ENCODE data around the gene ZNF213. TPM values are rescaled to one million over a fixed set of nuclear protein-coding genes. Genes with fewer than 3 reads are reported as not detected.

Gene ZNF213
- total and polyA plus RNA-seq, 2 donors from 2014 or later = 5.6 to 12.5 TPM

- peaks cover 0 to 7% (median 3%) of the 10 kb centered on the region in 3 donors for H3K4me1 ChIP-seq (ENCODE audit: control insufficient read depth in 2 of 3, insufficient read depth in 2 of 3, low read depth in 1 of 3, low read length in 3 of 3)
- TF ChIP-seq, protein P1, sequence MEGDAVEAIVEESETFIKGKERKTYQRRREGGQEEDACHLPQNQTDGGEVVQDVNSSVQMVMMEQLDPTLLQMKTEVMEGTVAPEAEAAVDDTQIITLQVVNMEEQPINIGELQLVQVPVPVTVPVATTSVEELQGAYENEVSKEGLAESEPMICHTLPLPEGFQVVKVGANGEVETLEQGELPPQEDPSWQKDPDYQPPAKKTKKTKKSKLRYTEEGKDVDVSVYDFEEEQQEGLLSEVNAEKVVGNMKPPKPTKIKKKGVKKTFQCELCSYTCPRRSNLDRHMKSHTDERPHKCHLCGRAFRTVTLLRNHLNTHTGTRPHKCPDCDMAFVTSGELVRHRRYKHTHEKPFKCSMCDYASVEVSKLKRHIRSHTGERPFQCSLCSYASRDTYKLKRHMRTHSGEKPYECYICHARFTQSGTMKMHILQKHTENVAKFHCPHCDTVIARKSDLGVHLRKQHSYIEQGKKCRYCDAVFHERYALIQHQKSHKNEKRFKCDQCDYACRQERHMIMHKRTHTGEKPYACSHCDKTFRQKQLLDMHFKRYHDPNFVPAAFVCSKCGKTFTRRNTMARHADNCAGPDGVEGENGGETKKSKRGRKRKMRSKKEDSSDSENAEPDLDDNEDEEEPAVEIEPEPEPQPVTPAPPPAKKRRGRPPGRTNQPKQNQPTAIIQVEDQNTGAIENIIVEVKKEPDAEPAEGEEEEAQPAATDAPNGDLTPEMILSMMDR (IDR thresholded peaks at IDR 0.05; ENCODE audit: borderline replicate concordance, extremely low read depth, insufficient read depth) = no peak
- H3K9ac ChIP-seq (ENCODE audit: low read length in 3 of 3) = no peak overlapping the region
- no peak overlapping the region for H3K4me3 ChIP-seq (ENCODE audit: low read length in 3 of 3)
- DNase-seq (peak in 1 of 5 donors; percentile 18), FAIRE-seq (no peak)
- no peak overlapping the region for H3K27ac ChIP-seq (ENCODE audit: low read depth in 2 of 2, low read length in 2 of 2)
- no peaks in the 10 kb centered on the region for H3K9me3 ChIP-seq (ENCODE audit: control insufficient read depth in 2 of 3, insufficient read depth in 1 of 3, low read length in 3 of 3)
- intact Hi-C loops (cut with DNase I) = no loop called here
- H3K36me3 ChIP-seq (ENCODE audit: control insufficient read depth in 2 of 3, insufficient read depth in 3 of 3, low read length in 3 of 3) = no peaks in the 10 kb centered on the region
- peaks cover 8% of the 10 kb centered on the region for H3K27me3 ChIP-seq (ENCODE audit: control insufficient read depth, insufficient read depth, low read length)
Measured at GRCh38 chr16:3155972-3156371, 21.1 kb downstream of the ZNF213 start.

- peak overlapping the region; percentile 15 to 62 (median 30) for H3K9ac ChIP-seq (ENCODE audit: low read length in 3 of 3)
- H3K36me3 ChIP-seq (ENCODE audit: control insufficient read depth in 2 of 3, insufficient read depth in 3 of 3, low read length in 3 of 3) = no peaks in the 10 kb centered on the region
- H3K27me3 ChIP-seq (ENCODE audit: control insufficient read depth, insufficient read depth, low read length) = peaks cover 10% of the 10 kb centered on the region
- peak overlapping the region in 1 of 2 donors; percentile 76 for H3K27ac ChIP-seq (ENCODE audit: low read depth in 2 of 2, low read length in 2 of 2)
- no peaks in the 10 kb centered on the region for H3K9me3 ChIP-seq (ENCODE audit: control insufficient read depth in 2 of 3, insufficient read depth in 1 of 3, low read length in 3 of 3)
- intact Hi-C loops (cut with DNase I) = no loop called here
- TF ChIP-seq, protein P1 (IDR thresholded peaks at IDR 0.05; ENCODE audit: borderline replicate concordance, extremely low read depth, insufficient read depth) = no peak
- peaks cover 0 to 7% (median 1%) of the 10 kb centered on the region in 3 donors for H3K4me1 ChIP-seq (ENCODE audit: control insufficient read depth in 2 of 3, insufficient read depth in 2 of 3, low read depth in 1 of 3, low read length in 3 of 3)
- FAIRE-seq = no peak
- peak; percentile 84 to 87 (median 85) for DNase-seq
- peak overlapping the region; percentile 39 to 73 (median 65) for H3K4me3 ChIP-seq (ENCODE audit: low read length in 3 of 3)
Measured at GRCh38 chr16:3157229-3158025, 22.6 kb downstream of the ZNF213 start.

DNA sequence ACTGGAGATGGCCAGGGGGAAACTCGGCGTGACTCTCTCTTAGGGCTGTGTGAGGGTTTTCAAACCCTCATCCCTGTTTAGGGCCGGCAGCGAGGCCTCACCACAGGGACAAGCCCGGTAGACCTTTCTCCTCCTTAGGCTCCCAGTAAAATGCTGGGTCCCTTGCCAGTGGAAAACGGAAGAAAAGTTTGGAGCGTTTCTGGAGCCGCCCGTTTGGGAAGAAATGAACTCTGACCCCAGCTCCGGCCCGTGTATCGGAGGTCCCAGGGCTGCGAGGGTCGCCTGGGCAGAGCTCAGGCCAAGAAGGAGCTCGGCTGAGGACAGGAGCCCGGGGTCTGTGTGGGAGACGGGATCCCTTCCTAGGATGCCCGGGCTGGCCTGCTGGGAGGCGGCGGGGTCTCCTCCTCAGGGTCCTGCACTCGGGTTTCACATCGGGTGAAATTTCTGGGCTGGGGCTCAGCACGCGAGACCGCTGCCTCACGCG is 23.2 kb downstream of the ZNF213 start:
- TF ChIP-seq, protein P1 (IDR thresholded peaks at IDR 0.05; ENCODE audit: borderline replicate concordance, extremely low read depth, insufficient read depth) = no peak
- Histone ChIP-seq H3K27ac (ENCODE audit: low read depth in 2 of 2, low read length in 2 of 2) (peak overlapping the region; percentile 74 to 76), H3K27me3 (ENCODE audit: control insufficient read depth, insufficient read depth, low read length) (peaks cover 10% of the 10 kb centered on the region), H3K36me3 (ENCODE audit: control insufficient read depth in 2 of 3, insufficient read depth in 3 of 3, low read length in 3 of 3) (no peaks in the 10 kb centered on the region), H3K9ac (ENCODE audit: low read length in 3 of 3) (peak overlapping the region in 2 of 3 donors; percentile 30 to 62), H3K4me1 (ENCODE audit: control insufficient read depth in 2 of 3, insufficient read depth in 2 of 3, low read depth in 1 of 3, low read length in 3 of 3) (peaks cover 0 to 7% (median 0%) of the 10 kb centered on the region in 3 donors), H3K9me3 (ENCODE audit: control insufficient read depth in 2 of 3, insufficient read depth in 1 of 3, low read length in 3 of 3) (no peaks in the 10 kb centered on the region), H3K4me3 (ENCODE audit: low read length in 3 of 3) (peak overlapping the region; percentile 39 to 73 (median 65))
- intact Hi-C loops (cut with DNase I) = no loop called here
- peak in 3 of 5 donors; percentile 21 to 82 (median 33) for DNase-seq
- FAIRE-seq = no peak

Data from kidney (tissue), 14 donors.